Cardiac fibroblast (primary cell): ENCODE data around the gene ANKS1B.

Experiments
- DNase-seq, 2 donors: peaks; one replicate each; pipeline versions ENCODE4 v3.0.0 to v3.0.0-alpha.2; 2010; ENCODE audit warnings: low read depth in 2 of 2
- H3K4me3 ChIP-seq, 2 donors: replicated peaks in 1 of 2; 1 replicate in 1 of 2; 2 replicates in 1 of 2; pipeline ENCODE4 v1.5.1; 2011; ENCODE audit warnings: low read depth in 2 of 2, low read length in 2 of 2, mild to moderate bottlenecking in 2 of 2, moderate library complexity in 1 of 2
- CTCF ChIP-seq: IDR thresholded peaks from one replicate; pipeline ENCODE4 v1.5.1; 2011; ENCODE audit warnings: low read depth, mild to moderate bottlenecking, low read length, inconsistent platforms

Gene ANKS1B

GRCh38 chr12:99847936-99848335 is 136.8 kb downstream of the ANKS1B start:
- no peak for DNase-seq
- no peak overlapping the region for H3K4me3 ChIP-seq
- TF ChIP-seq CTCF = no peak

GRCh38 chr12:99834710-99835109 is 150.0 kb downstream of the ANKS1B start:
- DNase-seq = no peak
- no peak for TF ChIP-seq CTCF
- H3K4me3 ChIP-seq = no peak overlapping the region

- H3K4me3 ChIP-seq = no peak overlapping the region
- TF ChIP-seq CTCF = no peak
- no peak for DNase-seq
Measured at GRCh38 chr12:99833397-99833796, 151.3 kb downstream of the ANKS1B start.

GRCh38 chr12:99824900-99825542 is 159.7 kb downstream of the ANKS1B start:
- DNase-seq = no peak
- no peak overlapping the region for H3K4me3 ChIP-seq
- no peak for TF ChIP-seq CTCF

- TF ChIP-seq CTCF = no peak
- no peak for DNase-seq
- no peak overlapping the region for H3K4me3 ChIP-seq
Measured at GRCh38 chr12:99822273-99822672, 162.5 kb downstream of the ANKS1B start.

GRCh38 chr12:99810718-99811593 is 173.8 kb downstream of the ANKS1B start:
- peak; percentile 37 to 49 for DNase-seq
- H3K4me3 ChIP-seq = no peak overlapping the region
- TF ChIP-seq CTCF = peak; percentile 24
